ENCODE data around the gene ATP1A3. TPM values are rescaled to one million over a fixed set of nuclear protein-coding genes. Genes with fewer than 3 reads are reported as not detected.
A peak's percentile ranks its signal among the peaks of the same experiment; 100 is the strongest.

Gene ATP1A3
- total and polyA plus RNA-seq, 2 of the 13 experiments (the other 11 are each of a cell fraction or from before 2014, with no cell fraction given), result 0.01 to 0.04 TPM

- TF ChIP-seq GLMP (CRISPR knock-in tag; IDR thresholded peaks at IDR 0.05; ENCODE audit: borderline replicate concordance) (no peak), POGK (CRISPR knock-in tag; conservative IDR thresholded peaks at IDR 0.05) (peak; percentile 40; the same call in 1 of the 2 replicates), CCAR2 (optimal IDR thresholded peaks at IDR 0.05; ENCODE audit: low read depth, low read length) (no peak), PRDM4 (CRISPR knock-in tag; IDR thresholded peaks at IDR 0.05; ENCODE audit: borderline replicate concordance) (no peak), ZNF724P (CRISPR knock-in tag; IDR thresholded peaks at IDR 0.05; ENCODE audit: borderline replicate concordance) (0 out of 2 replicates have a peak, but pooled peaks have one; percentile 29), ZNF251 (CRISPR knock-in tag; IDR thresholded peaks at IDR 0.05) (no peak), ZZZ3 (CRISPR knock-in tag; IDR thresholded peaks at IDR 0.05; ENCODE audit: borderline replicate concordance) (no peak; the same call in 1 of the 2 replicates), FOXP4 (CRISPR knock-in tag; IDR thresholded peaks at IDR 0.05) (no peak), FOXM1 (CRISPR knock-in tag; IDR thresholded peaks at IDR 0.05) (no peak), ZNF691 (CRISPR knock-in tag; IDR thresholded peaks at IDR 0.05; ENCODE audit: borderline replicate concordance, low read depth) (no peak), ZNF234 (CRISPR knock-in tag; conservative IDR thresholded peaks at IDR 0.05) (no peak), ZFYVE20 (CRISPR knock-in tag; IDR thresholded peaks at IDR 0.05; ENCODE audit: borderline replicate concordance, low read depth) (no peak), TEAD3 (CRISPR knock-in tag; optimal IDR thresholded peaks at IDR 0.05; ENCODE audit: borderline replicate concordance) (peak; percentile 41), ZC3H13 (CRISPR knock-in tag; IDR thresholded peaks at IDR 0.05) (no peak), GABPB1 (CRISPR knock-in tag; IDR thresholded peaks at IDR 0.05) (peak; percentile 90), ZNF713 (CRISPR knock-in tag; IDR thresholded peaks at IDR 0.05) (no peak), WIZ (CRISPR knock-in tag; IDR thresholded peaks at IDR 0.05) (no peak), ZNF790 (CRISPR knock-in tag; IDR thresholded peaks at IDR 0.05; ENCODE audit: borderline replicate concordance) (no peak), HMG20B (CRISPR knock-in tag; conservative IDR thresholded peaks at IDR 0.05) (no peak), SALL2 (CRISPR knock-in tag; IDR thresholded peaks at IDR 0.05) (no peak)
Measured at GRCh38 chr19:41959056-41960053, 34.7 kb downstream of the ATP1A3 start, which contains the start of gene RABAC1 (continued).

Data from HepG2 (cell line).